ENCODE measurements around the gene YJEFN3. TPM values are rescaled to one million over a fixed set of nuclear protein-coding genes. Genes with fewer than 3 reads are reported as not detected.

YJEFN3 gene
- total and polyA plus RNA-seq, 2 of the 8 experiments (the other 6 are each of a cell fraction or from before 2014, with no cell fraction given) = 5.7 to 9.4 TPM

DNA sequence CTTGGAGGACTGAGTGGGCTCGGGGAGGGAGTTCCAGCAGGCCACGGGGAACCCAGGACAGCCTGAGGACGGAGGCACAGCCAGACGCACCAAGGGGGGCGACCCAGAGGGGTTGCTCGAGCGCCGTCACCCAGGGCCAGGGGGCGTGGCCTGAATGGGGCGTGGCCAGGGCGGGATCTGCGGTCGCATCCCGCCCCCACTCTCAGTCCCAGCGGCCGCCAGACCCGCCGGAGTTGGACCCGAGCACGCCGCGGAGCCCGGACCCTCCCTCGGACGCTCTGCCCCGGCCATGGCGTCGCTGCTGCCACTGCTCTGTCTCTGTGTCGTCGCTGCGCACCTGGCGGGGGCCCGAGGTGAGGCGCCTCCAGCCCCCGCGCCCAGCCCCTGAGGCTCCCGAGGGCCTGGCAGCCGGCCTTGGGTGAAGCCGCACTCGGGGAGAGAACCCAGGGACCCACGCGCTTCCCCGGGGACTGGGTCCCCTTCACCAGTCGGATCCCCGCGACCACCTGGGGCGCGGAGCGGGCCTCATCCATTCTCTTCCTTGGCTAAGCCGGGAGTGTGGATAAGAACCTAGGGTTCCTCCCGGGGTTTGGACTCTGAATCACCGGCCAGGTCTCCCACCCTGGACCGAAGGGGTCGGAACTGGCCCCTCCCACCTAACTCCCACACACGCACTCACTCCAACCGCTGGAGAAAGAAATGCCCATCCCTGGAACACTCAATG lies 9.5 kb downstream of the YJEFN3 start, which contains the start of gene CILP2 (continued):
- TF ChIP-seq, protein P1, sequence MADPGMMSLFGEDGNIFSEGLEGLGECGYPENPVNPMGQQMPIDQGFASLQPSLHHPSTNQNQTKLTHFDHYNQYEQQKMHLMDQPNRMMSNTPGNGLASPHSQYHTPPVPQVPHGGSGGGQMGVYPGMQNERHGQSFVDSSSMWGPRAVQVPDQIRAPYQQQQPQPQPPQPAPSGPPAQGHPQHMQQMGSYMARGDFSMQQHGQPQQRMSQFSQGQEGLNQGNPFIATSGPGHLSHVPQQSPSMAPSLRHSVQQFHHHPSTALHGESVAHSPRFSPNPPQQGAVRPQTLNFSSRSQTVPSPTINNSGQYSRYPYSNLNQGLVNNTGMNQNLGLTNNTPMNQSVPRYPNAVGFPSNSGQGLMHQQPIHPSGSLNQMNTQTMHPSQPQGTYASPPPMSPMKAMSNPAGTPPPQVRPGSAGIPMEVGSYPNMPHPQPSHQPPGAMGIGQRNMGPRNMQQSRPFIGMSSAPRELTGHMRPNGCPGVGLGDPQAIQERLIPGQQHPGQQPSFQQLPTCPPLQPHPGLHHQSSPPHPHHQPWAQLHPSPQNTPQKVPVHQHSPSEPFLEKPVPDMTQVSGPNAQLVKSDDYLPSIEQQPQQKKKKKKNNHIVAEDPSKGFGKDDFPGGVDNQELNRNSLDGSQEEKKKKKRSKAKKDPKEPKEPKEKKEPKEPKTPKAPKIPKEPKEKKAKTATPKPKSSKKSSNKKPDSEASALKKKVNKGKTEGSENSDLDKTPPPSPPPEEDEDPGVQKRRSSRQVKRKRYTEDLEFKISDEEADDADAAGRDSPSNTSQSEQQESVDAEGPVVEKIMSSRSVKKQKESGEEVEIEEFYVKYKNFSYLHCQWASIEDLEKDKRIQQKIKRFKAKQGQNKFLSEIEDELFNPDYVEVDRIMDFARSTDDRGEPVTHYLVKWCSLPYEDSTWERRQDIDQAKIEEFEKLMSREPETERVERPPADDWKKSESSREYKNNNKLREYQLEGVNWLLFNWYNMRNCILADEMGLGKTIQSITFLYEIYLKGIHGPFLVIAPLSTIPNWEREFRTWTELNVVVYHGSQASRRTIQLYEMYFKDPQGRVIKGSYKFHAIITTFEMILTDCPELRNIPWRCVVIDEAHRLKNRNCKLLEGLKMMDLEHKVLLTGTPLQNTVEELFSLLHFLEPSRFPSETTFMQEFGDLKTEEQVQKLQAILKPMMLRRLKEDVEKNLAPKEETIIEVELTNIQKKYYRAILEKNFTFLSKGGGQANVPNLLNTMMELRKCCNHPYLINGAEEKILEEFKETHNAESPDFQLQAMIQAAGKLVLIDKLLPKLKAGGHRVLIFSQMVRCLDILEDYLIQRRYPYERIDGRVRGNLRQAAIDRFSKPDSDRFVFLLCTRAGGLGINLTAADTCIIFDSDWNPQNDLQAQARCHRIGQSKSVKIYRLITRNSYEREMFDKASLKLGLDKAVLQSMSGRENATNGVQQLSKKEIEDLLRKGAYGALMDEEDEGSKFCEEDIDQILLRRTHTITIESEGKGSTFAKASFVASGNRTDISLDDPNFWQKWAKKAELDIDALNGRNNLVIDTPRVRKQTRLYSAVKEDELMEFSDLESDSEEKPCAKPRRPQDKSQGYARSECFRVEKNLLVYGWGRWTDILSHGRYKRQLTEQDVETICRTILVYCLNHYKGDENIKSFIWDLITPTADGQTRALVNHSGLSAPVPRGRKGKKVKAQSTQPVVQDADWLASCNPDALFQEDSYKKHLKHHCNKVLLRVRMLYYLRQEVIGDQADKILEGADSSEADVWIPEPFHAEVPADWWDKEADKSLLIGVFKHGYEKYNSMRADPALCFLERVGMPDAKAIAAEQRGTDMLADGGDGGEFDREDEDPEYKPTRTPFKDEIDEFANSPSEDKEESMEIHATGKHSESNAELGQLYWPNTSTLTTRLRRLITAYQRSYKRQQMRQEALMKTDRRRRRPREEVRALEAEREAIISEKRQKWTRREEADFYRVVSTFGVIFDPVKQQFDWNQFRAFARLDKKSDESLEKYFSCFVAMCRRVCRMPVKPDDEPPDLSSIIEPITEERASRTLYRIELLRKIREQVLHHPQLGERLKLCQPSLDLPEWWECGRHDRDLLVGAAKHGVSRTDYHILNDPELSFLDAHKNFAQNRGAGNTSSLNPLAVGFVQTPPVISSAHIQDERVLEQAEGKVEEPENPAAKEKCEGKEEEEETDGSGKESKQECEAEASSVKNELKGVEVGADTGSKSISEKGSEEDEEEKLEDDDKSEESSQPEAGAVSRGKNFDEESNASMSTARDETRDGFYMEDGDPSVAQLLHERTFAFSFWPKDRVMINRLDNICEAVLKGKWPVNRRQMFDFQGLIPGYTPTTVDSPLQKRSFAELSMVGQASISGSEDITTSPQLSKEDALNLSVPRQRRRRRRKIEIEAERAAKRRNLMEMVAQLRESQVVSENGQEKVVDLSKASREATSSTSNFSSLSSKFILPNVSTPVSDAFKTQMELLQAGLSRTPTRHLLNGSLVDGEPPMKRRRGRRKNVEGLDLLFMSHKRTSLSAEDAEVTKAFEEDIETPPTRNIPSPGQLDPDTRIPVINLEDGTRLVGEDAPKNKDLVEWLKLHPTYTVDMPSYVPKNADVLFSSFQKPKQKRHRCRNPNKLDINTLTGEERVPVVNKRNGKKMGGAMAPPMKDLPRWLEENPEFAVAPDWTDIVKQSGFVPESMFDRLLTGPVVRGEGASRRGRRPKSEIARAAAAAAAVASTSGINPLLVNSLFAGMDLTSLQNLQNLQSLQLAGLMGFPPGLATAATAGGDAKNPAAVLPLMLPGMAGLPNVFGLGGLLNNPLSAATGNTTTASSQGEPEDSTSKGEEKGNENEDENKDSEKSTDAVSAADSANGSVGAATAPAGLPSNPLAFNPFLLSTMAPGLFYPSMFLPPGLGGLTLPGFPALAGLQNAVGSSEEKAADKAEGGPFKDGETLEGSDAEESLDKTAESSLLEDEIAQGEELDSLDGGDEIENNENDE (IDR thresholded peaks at IDR 0.05; ENCODE audit: insufficient replicate concordance, low read length) = no peak
- TF ChIP-seq MAFK (IDR thresholded peaks at IDR 0.05; ENCODE audit: low read depth, low read length) = no peak
- TF ChIP-seq JUN (IDR thresholded peaks at IDR 0.05; ENCODE audit: low read depth, low read length) = no peak
- 0 out of 2 replicates have a peak, but pooled peaks have one; percentile 47 for TF ChIP-seq RBBP5 (IDR thresholded peaks at IDR 0.05; ENCODE audit: borderline replicate concordance, low read depth, low read length)
- peak; percentile 52; the same call in 1 of the 2 replicates for TF ChIP-seq EGR1 (IDR thresholded peaks at IDR 0.05; ENCODE audit: borderline replicate concordance, low read depth, low read length)
- peak; percentile 74 for TF ChIP-seq POLR2AphosphoS5 (IDR thresholded peaks at IDR 0.05; ENCODE audit: low read depth, low read length)
- no peak for TF ChIP-seq ATF2 (IDR thresholded peaks at IDR 0.05; ENCODE audit: low read length)
- no peak for TF ChIP-seq TEAD4 (IDR thresholded peaks at IDR 0.05; ENCODE audit: low read depth, low read length)
- no peak for TF ChIP-seq KDM5A (IDR thresholded peaks at IDR 0.05; ENCODE audit: low read length)

Data from H1 (cell line).